Natural killer cell (primary cell): Measurements from ENCODE around the gene CHSY3. TPM values are rescaled to one million over a fixed set of nuclear protein-coding genes. Genes with fewer than 3 reads are reported as not detected.

Experiments
- ATAC-seq, 3 donors: fragments of 150-1000 bp in 2 of 3; fragments of 200-7000 bp in 1 of 3; cut with Tn5 transposase; 1 replicate in 1 of 3; 2 replicates in 2 of 3; pipeline ENCODE4 v1.10.0; 2021; ENCODE audit warnings: mild to moderate bottlenecking in 2 of 3, moderate library complexity in 2 of 3
- DNase-seq, 2 donors: peaks; one replicate each; pipeline versions ENCODE4 v3.0.0 to v3.0.0-alpha.2; 2013 to 2021; ENCODE audit warnings: mixed read lengths in 1 of 2
- H3K27ac ChIP-seq: one replicate; pipeline ENCODE4 v1.5.1; 2013; ENCODE audit warnings: mild to moderate bottlenecking, low read length
- H3K27me3 ChIP-seq: one replicate; pipeline ENCODE4 v1.6.1; 2013; ENCODE audit warnings: low read length; ENCODE audit not compliant: control insufficient read depth, insufficient read depth
- H3K36me3 ChIP-seq: one replicate; pipeline ENCODE4 v1.6.1; 2013; ENCODE audit warnings: low read length; ENCODE audit not compliant: control insufficient read depth, insufficient read depth
- H3K4me1 ChIP-seq: one replicate; pipeline ENCODE4 v1.6.1; 2013; ENCODE audit warnings: low read length; ENCODE audit not compliant: control insufficient read depth, insufficient read depth
- H3K4me3 ChIP-seq: one replicate; pipeline ENCODE4 v1.5.1; 2013; ENCODE audit warnings: low read length
- H3K9me3 ChIP-seq: one replicate; pipeline ENCODE4 v1.6.1; 2013; ENCODE audit warnings: low read length; ENCODE audit not compliant: control insufficient read depth, insufficient read depth
- H3K27ac Mint-ChIP-seq, 2 donors: one replicate each; pipeline ENCODE4 v1.8.0; 2022; ENCODE audit warnings: mild to moderate bottlenecking in 2 of 2, mixed read lengths in 2 of 2, moderate library complexity in 1 of 2
- H3K27me3 Mint-ChIP-seq, 2 donors: one replicate each; pipeline ENCODE4 v1.8.0; 2022; ENCODE audit warnings: low read depth in 2 of 2, mixed read lengths in 2 of 2
- H3K36me3 Mint-ChIP-seq: one replicate; pipeline ENCODE4 v1.8.0; 2022; ENCODE audit warnings: mixed read lengths
- H3K4me1 Mint-ChIP-seq, 2 donors: one replicate each; pipeline ENCODE4 v1.8.0; 2022; ENCODE audit warnings: mixed read lengths in 2 of 2
- H3K4me3 Mint-ChIP-seq: one replicate; pipeline ENCODE4 v1.8.0; 2022; ENCODE audit warnings: mild to moderate bottlenecking, moderate library complexity, mixed read lengths
- H3K9me3 Mint-ChIP-seq, 2 donors: one replicate each; pipeline ENCODE4 v1.8.0; 2022; ENCODE audit warnings: mixed read lengths in 2 of 2
- WGBS: methylation state at CpG from one replicate; pipeline ENCODE4 v1.1.7; 2013; ENCODE audit warnings: missing lambda C conversion rate; ENCODE audit not compliant: insufficient coverage; 5-methylcytosine and 5-hydroxymethylcytosine counted together
- intact Hi-C: fragments of 100-400 bp; cut with micrococcal nuclease; formaldehyde crosslinking; loops from one replicate; pipeline ENCODE4 v1.14.2; 2022
- total RNA-seq, 4 donors: library from RNA; stranded (reverse); fragments of 120-200 nt in 1 of 4; gene quantifications; one replicate each; pipeline versions ENCODE4 v1.2.3 to v1.2.4, GENCODE V29; 2013 to 2022
- TF ChIP-seq, protein P1 (sequence below): fragments of 200-600 bp; IDR thresholded peaks from one replicate; pipeline ENCODE4 v1.8.0; 2022; ENCODE audit warnings: antibody characterized with exemption

CHSY3 gene
- total RNA-seq, 3 donors from 2014 or later (not counting 1 experiment from before 2014, with no cell fraction given), result 0.18 to 2.3 (median 2.3) TPM

DNA sequence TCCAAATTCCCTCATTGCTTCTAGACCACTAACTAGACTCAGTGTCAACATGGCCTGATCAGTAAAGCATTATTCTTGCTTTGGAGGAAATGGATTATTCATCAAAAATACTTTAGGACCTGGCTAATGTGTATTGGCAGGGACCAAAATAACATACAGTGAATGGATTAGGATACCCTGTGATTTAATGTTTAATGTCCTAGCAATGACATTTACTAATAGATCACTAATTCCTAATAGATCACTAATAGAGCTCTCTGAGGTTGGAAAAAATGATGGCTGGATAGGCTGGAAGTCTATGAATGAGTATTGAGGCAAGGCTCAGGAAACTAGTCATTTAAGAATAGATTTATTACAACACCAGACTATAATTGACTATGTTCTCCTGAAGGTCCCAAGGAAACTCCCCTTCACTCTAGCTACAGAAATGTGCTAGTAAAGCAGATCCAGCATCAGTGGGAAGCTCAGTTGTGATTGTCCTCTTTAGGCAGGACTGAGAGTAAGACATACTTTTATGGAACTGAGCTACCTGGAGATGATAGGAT lies 46.1 kb upstream of the CHSY3 start:
- Mint-ChIP-seq H3K27me3 (no peaks in the 10 kb centered on the region), H3K4me3 (no peak overlapping the region), H3K36me3 (no peaks in the 10 kb centered on the region), H3K9me3 (peaks cover 3% of the 10 kb centered on the region in 2 donors), H3K4me1 (no peaks in the 10 kb centered on the region), H3K27ac (no peak overlapping the region)
- Histone ChIP-seq H3K4me1 (no peaks in the 10 kb centered on the region), H3K27ac (no peak overlapping the region), H3K36me3 (no peaks in the 10 kb centered on the region), H3K9me3 (no peaks in the 10 kb centered on the region), H3K27me3 (no peaks in the 10 kb centered on the region), H3K4me3 (no peak overlapping the region)
- intact Hi-C loops, result loop anchor here (10.0 kb wide), 1 partner anchor 1643 kb away; no protein-coding TSS in a partner anchor
- TF ChIP-seq, protein P1, sequence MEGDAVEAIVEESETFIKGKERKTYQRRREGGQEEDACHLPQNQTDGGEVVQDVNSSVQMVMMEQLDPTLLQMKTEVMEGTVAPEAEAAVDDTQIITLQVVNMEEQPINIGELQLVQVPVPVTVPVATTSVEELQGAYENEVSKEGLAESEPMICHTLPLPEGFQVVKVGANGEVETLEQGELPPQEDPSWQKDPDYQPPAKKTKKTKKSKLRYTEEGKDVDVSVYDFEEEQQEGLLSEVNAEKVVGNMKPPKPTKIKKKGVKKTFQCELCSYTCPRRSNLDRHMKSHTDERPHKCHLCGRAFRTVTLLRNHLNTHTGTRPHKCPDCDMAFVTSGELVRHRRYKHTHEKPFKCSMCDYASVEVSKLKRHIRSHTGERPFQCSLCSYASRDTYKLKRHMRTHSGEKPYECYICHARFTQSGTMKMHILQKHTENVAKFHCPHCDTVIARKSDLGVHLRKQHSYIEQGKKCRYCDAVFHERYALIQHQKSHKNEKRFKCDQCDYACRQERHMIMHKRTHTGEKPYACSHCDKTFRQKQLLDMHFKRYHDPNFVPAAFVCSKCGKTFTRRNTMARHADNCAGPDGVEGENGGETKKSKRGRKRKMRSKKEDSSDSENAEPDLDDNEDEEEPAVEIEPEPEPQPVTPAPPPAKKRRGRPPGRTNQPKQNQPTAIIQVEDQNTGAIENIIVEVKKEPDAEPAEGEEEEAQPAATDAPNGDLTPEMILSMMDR, result no peak
- DNase-seq (no peak), ATAC-seq (no peak)

GRCh38 chr5:129884322-129884721 lies 19.9 kb upstream of the CHSY3 start:
- H3K27me3 ChIP-seq, result no peaks in the 10 kb centered on the region
- intact Hi-C loops, result no loop called here
- no peak overlapping the region for H3K4me3 ChIP-seq
- H3K36me3 ChIP-seq, result no peaks in the 10 kb centered on the region
- Mint-ChIP-seq H3K9me3 (no peaks in the 10 kb centered on the region), H3K4me3 (no peak overlapping the region), H3K4me1 (no peaks in the 10 kb centered on the region), H3K27ac (no peak overlapping the region), H3K36me3 (no peaks in the 10 kb centered on the region), H3K27me3 (no peaks in the 10 kb centered on the region)
- no peak overlapping the region for H3K27ac ChIP-seq
- ATAC-seq (no peak), DNase-seq (no peak)
- no peaks in the 10 kb centered on the region for H3K9me3 ChIP-seq
- H3K4me1 ChIP-seq, result no peaks in the 10 kb centered on the region
- TF ChIP-seq, protein P1, result no peak
- no CpG with 5 or more reads among the region's 1 CpG for WGBS

- H3K4me1 Mint-ChIP-seq, result peaks cover 6 to 7% of the 10 kb centered on the region in 2 donors
- Histone ChIP-seq H3K27ac (no peak overlapping the region), H3K36me3 (no peaks in the 10 kb centered on the region), H3K4me3 (no peak overlapping the region), H3K27me3 (peaks cover 10% of the 10 kb centered on the region), H3K4me1 (peaks cover 7% of the 10 kb centered on the region), H3K9me3 (no peaks in the 10 kb centered on the region)
- ATAC-seq (no peak), DNase-seq (no peak)
- H3K36me3 Mint-ChIP-seq, result no peaks in the 10 kb centered on the region
- H3K4me3 Mint-ChIP-seq, result no peak overlapping the region
- intact Hi-C loops, result no loop called here
- no peak overlapping the region for H3K27ac Mint-ChIP-seq
- peaks cover 13 to 25% of the 10 kb centered on the region in 2 donors for H3K27me3 Mint-ChIP-seq
- TF ChIP-seq, protein P1, result no peak
- H3K9me3 Mint-ChIP-seq, result peaks cover 0 to 3% of the 10 kb centered on the region in 2 donors
Measured at GRCh38 chr5:129899454-129899853, 4.8 kb upstream of the CHSY3 start.

DNA sequence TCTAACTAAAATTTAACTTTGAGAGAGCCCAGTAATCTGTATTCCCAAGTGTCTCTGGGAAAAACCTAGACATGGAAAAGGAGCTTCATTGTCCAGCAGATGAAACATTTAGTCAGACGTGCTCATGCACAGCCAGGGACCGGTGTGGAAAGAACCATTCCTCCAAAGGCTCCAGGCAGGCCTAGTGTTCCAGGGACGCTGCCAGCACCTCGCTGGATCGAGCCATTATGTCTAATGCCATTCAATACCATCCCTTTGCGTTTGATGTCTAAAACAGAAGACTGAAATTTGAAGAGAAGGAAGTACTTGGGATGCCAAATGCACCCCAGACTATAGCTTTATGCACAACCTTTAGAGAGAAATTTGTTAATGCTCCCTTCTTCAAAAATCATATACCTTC lies 1.4 kb upstream of the CHSY3 start:
- WGBS, result 90% methylated on average over 6 of the region's 6 CpGs
- Mint-ChIP-seq H3K36me3 (peaks cover 7% of the 10 kb centered on the region), H3K4me3 (no peak overlapping the region)

More for the DNA sequence above, 1.4 kb upstream of the CHSY3 start:
- peaks cover 16% of the 10 kb centered on the region for H3K4me1 ChIP-seq
- DNase-seq (no peak), ATAC-seq (no peak)
- no peak overlapping the region for H3K27ac Mint-ChIP-seq
- peaks cover 0 to 3% of the 10 kb centered on the region in 2 donors for H3K9me3 Mint-ChIP-seq
- intact Hi-C loops, result no loop called here
- H3K4me3 ChIP-seq, result no peak overlapping the region
- H3K4me1 Mint-ChIP-seq, result peaks cover 13 to 15% of the 10 kb centered on the region in 2 donors
- no peak overlapping the region for H3K27ac ChIP-seq
- no peaks in the 10 kb centered on the region for H3K36me3 ChIP-seq
- H3K9me3 ChIP-seq, result no peaks in the 10 kb centered on the region
- TF ChIP-seq, protein P1, result no peak
- peaks cover 31% of the 10 kb centered on the region for H3K27me3 ChIP-seq
- H3K27me3 Mint-ChIP-seq, result peaks cover 27 to 44% of the 10 kb centered on the region in 2 donors
